HEK293 (cell line): Measurements from ENCODE around the gene SECTM1.

Source experiments
- CTCF ChIP-seq: fragments of 450-650 bp; formaldehyde crosslinking; IDR thresholded peaks from 2 replicates; pipeline ENCODE4 v1.5.1; 2016; ENCODE audit warnings: missing biosample characterization, missing genetic modification characterization
- GLI4 ChIP-seq: fragments of 450-650 bp; formaldehyde crosslinking; IDR thresholded peaks from 2 replicates; pipeline ENCODE4 v1.5.1; 2016; ENCODE audit warnings: missing biosample characterization, missing genetic modification characterization
- TCF7L2 ChIP-seq: IDR thresholded peaks from 2 replicates; pipeline ENCODE4 v1.6.1; 2011; ENCODE audit warnings: low read depth, mild to moderate bottlenecking, inconsistent platforms, low read length, moderate library complexity, borderline replicate concordance
- YY1 ChIP-seq: fragments of 450-650 bp; formaldehyde crosslinking; IDR thresholded peaks from 2 replicates; pipeline ENCODE4 v1.5.1; 2018; ENCODE audit warnings: missing biosample characterization, missing genetic modification characterization
- ZNF311 ChIP-seq: fragments of 450-650 bp; formaldehyde crosslinking; IDR thresholded peaks from 2 replicates; pipeline ENCODE4 v1.5.1; 2017; ENCODE audit warnings: missing biosample characterization, missing genetic modification characterization, borderline replicate concordance
- ZNF530 ChIP-seq: fragments of 450-650 bp; formaldehyde crosslinking; IDR thresholded peaks from 2 replicates; pipeline ENCODE4 v1.5.1; 2016; ENCODE audit warnings: low read depth, missing biosample characterization, missing genetic modification characterization
- ZNF548 ChIP-seq: fragments of 450-650 bp; formaldehyde crosslinking; IDR thresholded peaks from 2 replicates; pipeline ENCODE4 v1.5.1; 2016; ENCODE audit warnings: missing biosample characterization, missing genetic modification characterization

GRCh38 chr17:82365606-82366295 lies 32.2 kb upstream of the SECTM1 start:
- TF ChIP-seq YY1 (tag by site-specific recombination), result no peak
- TF ChIP-seq ZNF311 (tag by site-specific recombination), result no peak
- TF ChIP-seq CTCF (tag by site-specific recombination), result no peak
- TF ChIP-seq TCF7L2, result no peak
- no peak for TF ChIP-seq ZNF530
- no peak for TF ChIP-seq ZNF548 (tag by site-specific recombination)
- TF ChIP-seq GLI4, result no peak
